ENCODE results near the gene NDUFB8.

DNA sequence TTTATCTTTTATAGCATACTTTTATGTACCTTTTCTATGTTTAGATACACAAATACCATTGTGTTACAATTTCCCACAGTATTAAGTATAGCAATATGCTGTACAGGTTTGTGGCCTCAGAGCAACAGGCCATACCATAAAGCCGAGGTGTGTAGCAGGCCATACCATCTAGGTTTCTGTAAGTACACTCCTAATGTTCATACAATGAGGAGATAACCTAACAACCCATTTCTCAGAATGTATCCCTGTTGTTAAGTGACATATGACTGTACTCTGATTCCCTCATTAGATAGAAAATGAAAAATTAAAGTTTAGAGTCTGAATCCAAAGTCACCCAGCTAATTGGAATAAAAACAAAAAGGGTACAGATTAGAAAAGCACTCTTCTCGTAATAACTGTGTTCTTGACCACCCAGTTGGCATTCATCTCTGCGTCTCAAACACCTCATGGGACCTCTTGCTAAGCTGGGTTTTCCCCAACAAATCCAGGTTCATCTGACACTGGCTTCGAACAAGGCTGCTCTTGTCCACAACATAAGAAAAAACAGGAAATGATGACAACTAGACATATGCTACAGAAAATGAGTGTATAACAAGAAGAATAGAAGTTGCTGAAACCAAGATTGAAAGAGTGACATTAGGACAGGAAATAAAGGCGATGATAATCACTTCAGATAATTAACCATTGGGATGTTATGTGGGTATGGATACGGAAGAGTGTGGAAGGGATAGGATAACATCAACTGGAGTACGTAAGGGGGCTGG is 1.4 kb downstream of the NDUFB8 start:
- TF ChIP-seq CTCF (IDR thresholded peaks at IDR 0.05), result no peak
- no peak for TF ChIP-seq POLR2A (IDR thresholded peaks at IDR 0.05)

All from esophagus squamous epithelium (tissue), 4 donors.